Activated CD4-positive, CD25-positive, alpha-beta regulatory T cell treated with anti-CD3 and anti-CD28 coated beads, Interleukin-2, amount 50 U/mL, for 72 hours (primary cell): ENCODE results near the gene SPATS1.
"Not testable (repeated sequence)": the region's sequence is repeated elsewhere in the genome, so short reads cannot be mapped to it uniquely, and the experiment has no call there.

ENCODE experiments used
- DNase-seq: peaks from one replicate; pipeline ENCODE4 v3.0.0; 2021

Gene SPATS1

DNA sequence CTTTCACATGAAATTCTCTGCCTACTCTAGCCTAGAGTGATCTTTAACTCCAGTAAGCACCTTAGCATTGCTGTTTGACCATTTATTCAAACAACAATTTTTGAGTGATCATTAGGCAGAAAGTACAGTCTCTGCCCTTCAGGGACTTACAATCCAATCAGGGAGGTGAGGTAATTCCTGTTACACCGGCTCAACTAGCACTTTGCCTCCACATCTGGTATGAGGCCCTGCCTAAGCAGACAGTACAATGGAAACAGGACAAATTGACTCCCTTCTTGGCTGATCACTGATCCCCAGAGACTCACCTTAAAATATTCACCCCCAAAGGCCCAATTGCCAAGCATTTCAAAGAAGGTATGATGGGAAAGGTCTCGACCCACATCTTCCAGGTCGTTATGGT, 30.7 kb upstream of the SPATS1 start:
- DNase-seq, result no peak

DNA sequence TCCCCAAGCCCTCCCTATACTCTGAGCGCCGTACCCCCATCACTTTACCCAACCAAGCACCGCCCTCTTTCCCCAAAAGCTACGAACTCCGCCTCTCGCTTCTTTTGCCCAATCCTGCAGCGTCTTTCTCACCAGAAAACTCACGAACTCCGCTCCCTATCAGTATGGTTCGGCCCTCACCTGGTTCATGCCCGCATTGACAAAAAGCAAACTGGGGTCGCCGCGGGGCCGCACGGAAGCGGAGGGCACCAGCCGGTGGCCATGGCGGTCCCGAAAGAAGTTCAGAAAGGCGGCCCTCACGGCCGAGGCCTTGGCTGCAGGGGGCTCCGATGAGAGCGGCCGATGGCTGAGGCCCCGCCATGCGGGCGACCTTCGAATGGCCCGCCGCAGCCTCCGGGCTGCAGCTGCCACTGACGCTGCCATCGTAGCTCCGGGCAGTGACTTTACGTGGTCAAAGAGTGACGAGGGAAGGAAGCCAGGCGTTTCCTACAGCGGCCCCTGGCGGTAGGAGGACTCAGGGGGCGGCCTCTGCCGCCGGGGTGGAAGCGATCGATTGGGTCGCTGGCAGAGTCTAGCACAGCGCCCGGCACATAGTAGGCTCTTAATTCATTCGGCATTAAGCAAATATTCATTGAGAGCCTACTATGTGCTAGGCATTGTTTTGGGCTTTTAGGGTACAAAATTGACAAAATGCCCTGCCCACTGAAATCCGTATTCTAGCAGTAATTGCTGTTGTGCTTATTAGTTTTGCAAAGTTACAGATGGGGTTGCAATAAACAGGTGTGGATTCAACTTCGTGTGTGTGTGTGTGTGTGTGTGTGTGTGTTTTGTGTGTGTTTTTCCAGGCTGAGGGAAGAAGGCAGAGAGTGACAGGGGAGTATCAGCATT, 29.3 kb upstream of the SPATS1 start, which contains the start of gene AARS2:
Gene AARS2 (minus strand): TSS at position 447 of the 888 bp plus-strand sequence. CDS start 24 bp downstream, at position 423.
- peak; percentile 97 for DNase-seq

DNA sequence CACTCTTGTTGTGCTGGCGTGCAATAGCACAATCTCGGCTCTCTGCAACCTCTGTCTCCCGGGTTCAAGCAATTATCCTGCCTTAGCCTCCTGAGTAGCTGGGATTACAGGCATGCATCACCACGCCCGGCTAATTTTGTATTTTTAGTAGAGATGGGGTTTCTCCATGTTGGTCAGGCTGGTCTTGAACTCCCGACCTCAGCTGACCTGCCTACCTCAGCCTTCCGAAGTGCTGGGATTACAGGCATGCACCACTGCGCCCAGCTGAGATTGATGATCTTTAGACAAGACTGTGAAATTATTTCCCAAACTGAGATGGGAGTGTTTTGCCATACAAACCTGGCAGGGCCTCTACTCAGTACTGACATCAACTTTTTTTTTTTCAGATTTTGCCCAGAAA, 27.8 kb upstream of the SPATS1 start:
- not testable (repeated sequence) for DNase-seq

DNA sequence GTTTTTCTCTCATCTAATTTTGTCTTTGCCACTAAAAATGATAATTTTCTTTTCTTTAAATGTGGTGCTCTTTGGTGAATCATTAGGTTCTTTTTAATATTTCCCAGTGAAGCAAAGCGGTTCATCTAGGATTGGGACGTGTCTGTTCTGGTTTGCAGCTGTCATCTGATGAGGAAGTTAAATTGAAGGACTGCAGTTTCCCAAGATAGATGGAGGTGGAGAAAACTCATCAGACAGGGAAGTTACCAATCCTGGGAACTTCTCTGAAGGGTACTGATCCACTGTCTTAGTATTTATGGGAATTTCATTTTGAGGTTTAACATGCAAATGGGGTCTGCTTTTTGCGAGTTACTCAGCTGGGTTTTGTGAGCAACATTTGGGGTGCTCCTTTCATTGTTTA, 26.9 kb upstream of the SPATS1 start:
- no peak for DNase-seq

DNA sequence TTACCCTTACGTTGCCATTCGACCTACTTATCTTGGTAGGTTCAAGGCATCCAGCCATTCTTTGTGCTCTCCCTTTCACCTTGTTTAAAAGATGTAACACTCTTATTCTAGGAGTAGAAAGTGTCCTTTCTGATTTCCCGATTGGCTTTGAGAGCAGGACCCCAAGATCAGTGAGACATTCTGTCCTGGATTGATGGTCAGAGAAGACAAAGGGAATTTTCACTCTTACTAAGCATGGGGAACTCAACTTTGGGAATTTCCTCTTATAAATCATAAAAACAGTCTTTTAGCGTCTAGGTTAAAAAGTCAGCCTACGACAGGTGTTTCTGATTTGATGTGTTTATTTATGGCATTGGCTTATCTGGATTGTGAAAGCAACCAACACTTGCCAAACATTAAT, 26.5 kb upstream of the SPATS1 start:
- DNase-seq, result no peak

DNA sequence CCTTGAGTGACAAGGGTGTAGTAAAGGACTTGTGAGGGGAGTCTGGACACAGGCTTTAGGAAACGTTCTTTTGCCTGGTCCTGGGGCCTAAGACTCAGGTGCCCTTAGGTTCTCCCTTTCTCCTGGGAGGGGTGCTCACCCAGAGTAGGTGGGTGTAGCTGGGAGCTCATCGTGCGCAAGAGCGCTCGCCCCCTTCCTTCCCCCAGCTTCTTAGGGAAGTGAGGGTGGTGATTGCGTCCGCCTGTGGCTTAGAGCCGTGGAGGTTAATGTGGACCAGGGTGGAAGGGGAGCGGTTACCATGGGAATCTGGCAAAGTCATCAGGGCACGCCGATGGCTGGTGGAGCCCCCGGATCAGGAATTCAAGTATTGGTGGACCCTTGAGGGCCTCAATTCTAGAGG, 26.0 kb upstream of the SPATS1 start:
- DNase-seq, result no peak

DNA sequence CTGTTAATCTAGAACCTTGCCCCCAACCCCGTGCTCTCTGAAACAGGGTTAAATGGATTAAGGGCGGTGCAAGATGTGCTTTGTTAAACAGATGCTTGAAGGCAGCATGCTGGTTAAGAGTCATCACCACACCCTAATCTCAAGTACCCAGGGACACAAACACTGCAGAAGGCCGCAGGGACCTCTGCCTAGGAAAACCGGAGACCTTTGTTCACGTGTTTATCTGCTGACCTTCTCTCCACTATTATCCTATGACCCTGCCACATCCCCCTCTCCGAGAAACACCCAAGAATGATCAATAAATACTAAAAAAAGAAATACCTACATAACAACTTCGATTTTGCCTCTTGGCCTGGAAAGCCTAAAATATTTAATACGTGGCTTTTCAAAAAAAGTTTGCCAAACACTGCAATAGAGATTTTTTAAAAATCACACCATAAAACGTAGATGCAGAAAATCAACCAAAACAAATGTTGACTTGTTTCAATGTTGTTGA, 25.3 kb upstream of the SPATS1 start:
- DNase-seq, result not testable (repeated sequence)

DNA sequence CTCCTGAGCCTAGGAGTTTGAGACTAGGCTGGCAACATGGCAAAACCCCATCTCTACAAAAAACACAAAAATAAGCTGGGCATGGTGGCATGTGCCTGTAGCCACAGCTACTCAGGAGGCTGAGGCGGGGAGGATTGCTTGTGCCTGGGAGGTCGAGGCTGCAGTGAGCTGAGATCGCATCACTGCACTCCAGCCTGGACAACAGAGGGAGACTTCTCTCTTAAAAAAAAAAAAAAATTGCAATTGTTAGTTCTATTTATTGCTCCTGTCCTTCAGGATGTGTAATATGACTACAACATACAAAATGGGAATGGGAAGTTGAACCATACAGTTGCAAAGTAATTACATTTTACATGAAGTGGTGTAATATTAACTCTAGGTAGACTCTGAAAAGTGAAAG, 21.2 kb upstream of the SPATS1 start:
- no peak for DNase-seq

DNA sequence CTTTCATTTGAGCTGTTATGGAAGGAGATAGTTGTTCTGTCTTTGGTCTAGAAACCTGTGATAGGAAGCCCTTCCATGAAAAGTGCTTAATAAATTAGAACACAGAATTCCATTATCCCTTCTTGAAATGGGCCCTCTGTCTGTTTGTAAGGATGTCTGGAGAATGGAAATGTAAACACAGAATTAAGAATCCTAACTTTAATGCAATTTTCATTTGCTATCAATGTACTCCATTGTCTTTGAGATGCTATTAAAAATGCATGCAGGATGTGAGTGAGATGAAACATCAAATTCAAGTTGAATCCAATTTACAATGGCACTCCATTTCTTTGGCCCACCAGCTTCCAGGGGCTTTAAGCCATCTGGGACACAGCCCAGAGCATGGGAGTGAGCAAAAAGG, 15.4 kb upstream of the SPATS1 start:
- no peak for DNase-seq

DNA sequence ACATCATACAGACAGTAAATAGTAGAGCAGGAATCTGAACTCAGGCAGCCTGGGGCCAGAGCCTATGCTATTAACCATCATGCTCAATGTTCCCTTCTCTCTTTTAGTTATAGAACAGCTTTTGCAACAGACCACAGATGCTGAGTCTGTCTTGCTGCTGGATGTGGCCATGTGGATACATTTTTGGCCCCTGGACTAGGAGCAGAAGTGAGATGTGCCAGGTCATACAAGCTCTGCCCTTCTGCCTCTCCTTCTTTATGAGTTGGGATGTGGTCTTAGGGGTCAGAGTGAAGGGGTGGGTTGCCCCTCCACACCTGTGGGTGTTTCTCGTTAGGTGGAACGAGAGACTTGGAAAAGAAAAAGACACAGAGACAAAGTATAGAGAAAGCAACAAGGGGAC, 14.7 kb upstream of the SPATS1 start:
- no peak for DNase-seq

DNA sequence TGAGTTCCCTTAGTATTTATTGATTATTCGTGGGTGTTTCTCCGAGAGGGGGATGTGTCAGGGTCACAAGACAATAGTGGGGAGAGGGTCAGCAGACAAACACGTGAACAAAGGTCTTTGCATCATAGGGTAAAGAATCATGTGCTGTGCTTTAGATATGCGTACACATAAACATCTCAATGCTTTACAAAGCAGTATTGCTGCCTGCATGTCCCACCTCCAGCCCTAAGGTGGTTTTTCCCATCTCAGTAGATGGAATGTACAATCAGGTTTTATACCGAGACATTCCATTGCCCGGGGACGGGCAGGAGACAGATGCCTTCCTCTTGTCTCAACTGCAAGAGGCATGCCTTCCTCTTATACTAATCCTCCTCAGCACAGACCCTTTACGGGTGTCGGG, 14.2 kb upstream of the SPATS1 start:
- DNase-seq, result not testable (repeated sequence)

DNA sequence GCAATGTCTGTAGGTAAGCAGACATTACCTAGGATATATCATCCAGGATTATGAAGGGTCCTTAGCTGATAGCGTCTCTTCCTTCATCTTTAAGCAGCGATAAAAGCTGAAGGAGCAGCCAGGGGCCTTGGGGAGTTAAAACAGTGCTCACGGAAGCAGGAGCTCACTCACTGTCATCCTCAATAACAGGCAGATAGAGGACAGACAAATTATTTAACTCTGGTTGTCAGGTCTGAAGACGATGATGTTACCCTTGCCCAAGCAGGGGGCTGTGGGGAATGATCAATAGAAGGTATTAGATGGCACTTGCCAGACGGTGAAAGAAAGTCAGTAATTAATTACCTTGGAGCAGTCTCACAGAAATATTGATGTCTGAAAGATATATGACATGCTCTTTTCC, 12.6 kb upstream of the SPATS1 start:
- no peak for DNase-seq

DNA sequence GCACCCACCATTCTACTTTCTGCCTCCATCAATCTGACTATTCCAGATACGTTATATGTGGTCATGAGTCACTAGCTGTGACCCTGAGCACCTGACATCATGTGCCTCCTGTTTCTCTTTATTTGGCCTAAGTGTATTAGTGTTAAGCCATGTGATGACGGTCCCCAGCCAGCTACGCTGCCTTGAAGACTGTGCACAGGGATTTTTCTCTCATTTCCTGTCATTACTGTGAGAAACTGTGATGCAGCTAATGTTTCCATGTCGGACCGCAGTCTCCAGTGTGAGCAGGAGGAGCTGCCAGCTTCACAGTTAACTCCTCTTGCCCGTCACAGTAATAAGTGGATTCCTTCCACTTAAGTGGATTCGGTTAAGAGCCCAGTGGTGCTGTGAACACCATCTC, 9.9 kb upstream of the SPATS1 start:
- no peak for DNase-seq

DNA sequence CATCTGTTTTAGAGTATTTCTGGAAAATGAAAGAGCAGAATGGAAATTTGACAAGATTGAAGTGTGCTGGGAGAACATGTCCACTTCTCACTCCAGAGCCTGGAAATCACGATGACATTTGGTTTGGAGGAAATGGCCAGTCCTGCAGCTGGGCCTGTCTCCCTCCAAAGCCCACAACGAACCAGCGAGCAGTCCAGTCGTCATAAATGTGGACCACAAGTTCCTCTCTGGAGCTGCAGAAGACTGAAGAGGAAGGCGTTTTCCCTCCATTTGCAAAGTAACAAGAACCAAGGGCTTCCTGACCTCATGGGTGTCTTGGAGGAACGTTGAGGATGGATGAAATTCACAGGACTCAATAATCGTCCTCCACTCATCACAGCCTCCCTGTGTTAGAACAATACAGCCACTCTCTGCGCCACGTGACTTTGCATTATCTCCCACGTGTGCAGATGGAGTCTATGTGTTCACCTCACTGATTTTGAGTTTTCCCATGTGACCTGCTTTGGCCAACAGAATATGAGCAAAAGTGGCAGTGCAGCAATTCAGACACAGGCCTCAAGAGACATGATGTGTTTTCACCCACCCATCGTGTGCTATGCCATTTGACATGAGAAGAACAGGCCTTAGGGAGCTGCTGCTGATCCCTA, 9.1 kb upstream of the SPATS1 start:
- no peak for DNase-seq

DNA sequence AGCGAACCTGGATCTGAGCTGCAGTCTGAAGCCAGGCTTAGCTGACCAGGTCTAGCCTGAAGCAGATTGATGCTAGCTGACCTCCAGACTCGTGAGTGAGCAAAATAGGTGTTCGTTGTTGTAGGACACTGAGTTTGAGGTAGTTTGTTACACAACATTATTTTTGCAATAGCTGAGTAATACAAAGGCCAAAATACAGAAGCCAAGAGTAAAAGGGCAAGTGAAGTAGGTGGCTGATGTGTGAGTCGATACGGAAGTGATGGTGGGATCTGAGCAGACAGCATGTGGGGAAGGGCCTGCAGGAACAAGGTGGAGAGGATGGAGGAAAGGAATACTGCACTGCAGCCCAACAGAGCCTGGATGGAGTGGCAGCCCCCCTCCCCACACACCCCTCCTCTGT, 8.5 kb upstream of the SPATS1 start:
- no peak for DNase-seq

DNA sequence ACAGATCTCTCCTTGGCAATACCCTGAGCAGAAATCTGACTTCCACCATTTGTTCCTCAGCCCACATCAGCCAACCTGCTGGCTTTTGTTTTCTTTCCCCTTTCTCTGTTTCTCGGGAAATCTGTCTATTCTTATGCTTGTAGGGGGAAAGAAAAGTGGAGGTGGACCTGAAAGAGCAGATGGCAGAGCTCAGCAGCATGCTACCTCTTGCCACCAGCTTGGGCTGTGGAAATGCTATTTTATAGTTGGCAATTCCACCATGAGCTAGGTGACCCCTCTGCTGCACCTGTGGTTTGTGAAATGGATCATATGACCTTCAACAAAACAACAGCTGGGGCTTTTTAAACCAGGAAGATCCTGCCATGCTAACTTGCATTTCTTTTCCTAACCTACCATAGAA, 6.8 kb upstream of the SPATS1 start:
- DNase-seq, result no peak

DNA sequence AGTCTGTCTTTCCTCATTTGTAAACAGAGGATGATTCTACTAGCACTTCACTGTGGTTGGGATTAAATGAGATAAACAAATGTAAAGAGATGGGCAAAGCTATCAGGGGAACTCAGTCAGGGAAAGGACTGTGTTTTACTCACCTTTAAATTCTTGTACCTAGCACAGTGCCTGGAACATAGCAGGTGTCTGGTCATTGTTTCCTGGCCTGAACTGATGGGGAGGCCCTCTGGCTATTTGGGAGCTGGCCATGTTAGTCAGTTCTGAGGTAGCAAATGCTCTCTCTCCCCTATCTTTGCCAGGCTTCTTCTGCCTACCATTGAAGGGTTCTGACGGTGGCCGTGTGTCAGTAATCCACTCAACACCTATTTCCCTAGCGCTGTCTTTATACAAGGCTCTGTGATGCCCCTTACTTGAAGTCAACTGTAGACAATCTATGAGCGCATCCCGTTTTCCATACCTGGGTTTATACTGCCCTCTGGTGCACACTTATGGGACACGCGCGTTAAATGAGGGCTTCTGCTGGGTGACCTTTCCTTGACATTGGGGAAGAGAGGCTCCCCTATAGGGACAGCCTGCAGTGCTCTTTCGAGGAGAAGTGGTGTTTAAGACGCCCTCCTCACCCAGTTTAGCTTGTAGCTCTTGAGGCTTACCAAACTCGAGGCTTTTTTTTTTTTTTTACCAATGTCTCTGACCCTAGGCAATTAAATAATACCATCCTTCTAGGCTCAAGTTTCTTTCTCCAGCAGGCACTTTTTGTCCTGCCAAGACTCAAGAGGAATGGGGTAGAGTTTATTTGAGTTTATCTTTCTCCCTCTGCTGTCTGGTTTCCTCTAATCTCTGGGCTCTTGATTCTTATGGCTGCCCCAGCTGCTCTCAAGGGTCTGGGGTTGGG, 4.0 kb upstream of the SPATS1 start:
- DNase-seq, result peak; percentile 61

DNA sequence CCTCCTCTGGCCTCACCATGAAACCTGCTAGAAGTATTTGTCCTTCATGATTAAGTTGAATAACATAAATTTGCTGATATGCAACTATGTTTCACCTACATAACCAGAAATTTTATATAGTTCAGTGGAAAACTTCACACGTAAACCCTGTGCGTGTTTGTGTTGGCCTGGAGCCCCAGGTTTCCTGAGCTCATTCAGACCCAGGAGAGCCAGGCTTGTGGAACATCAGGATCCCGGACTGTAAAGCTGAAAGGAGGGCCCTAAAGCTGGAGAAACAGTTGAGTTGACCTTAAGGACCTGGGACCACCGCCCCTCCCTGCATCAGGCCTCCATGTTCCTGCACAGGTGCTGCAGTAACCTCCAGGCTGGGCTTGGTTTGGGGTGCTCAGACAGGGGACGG, 3.1 kb upstream of the SPATS1 start:
- DNase-seq, result no peak

DNA sequence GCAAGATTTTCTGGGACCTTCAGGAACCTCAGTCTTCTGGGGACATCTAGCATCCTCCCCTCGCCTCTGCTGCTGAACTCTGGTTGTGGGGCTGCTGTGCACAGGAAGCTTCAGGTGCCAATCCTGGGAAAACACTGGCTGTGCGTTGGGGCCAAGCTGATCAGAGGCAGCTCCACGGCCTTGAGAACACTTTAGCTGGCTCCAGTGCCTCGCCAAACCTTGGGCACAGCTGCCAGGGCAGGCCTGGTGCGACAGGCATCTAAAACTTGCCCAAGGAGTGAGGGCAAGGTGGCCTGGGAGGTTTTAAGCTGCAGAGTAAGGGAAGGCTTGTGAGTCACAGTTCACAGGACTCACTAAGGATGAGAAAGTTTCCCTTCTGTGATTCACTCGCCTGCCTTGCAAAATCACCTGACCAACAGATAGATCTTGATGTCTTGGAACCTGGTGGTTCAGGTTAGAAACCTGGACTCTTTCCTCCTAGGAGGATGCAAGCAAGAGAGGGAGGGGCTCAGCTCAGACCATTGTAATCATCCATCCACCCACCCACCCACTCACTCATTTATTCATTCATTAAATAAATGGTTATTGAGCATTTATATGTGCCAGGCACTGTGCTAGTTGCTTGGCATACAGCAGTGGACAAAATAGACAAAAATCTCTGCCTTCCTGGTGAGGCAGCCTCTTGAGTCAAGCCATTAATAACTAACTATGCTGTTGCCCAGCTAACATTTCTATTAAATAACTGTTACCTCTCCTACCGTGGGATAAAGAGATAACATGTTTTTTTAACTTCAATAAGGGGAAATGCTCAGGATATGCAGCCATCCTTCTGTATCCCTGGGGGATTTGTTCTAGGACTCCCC, 2.5 kb upstream of the SPATS1 start:
- DNase-seq, result no peak

DNA sequence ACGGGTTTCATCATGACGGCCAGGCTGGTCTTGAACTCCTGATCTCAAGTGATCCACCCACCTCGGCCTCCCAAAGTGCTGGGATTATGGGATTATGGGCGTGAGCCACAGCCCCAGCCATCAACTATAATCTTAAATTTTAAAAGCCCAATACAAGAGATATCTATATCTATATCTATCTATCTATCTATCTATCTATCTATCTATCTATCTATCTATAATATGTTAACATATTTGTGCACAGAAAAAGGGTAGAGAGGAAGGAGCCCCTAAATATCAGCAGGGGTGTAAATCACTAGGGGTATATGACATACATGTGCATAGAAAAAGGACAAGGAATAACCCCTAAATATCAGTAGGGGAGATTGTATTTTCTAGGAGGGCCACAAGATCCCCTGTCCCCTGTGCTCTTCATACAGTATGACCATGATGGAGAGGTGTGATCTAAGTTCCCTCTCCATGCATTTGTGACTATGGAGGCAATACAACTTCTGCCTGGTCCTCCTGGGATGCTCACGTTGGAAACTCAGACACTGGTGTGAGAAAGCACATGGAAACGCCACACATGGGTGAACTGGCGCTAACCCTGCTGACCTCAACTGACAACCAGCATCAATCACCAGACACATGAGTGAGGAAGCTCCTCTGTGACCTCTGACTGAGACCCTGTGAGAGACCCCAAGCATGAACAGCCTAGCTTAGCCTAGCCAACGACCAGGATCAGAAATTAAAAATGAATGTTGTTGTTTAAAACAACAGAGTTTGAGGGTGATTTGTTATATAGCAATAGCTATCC, 1.2 kb upstream of the SPATS1 start:
- no peak for DNase-seq

DNA sequence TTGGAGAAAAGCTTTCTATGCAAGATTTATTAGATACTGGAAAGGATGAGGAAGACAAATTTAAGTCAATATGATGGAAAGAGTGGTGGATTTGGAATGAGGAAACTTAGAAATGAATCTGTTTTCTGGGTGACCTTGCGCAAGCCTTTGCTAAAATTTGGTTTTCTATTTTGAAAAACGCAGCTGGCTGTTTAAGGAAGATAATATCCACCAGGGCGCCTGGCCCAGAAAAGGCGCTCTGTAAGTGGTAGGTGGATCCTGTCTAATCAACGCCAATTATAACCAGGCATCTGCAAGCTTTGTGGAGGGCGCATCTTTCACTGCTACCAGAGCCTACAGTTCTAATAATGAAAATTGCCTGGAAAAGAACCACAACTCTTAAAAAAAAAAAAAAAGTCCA, 398 bp upstream of the SPATS1 start:
- no peak for DNase-seq
